Breast epithelium (tissue), 4 donors: Measurements from ENCODE around the gene ETFBKMT. TPM values are rescaled to one million over a fixed set of nuclear protein-coding genes. Genes with fewer than 3 reads are reported as not detected.
"Not testable (repeated sequence)": the region's sequence is repeated elsewhere in the genome, so short reads cannot be mapped to it uniquely, and the experiment has no call there.

ENCODE experiments used
- DNase-seq, 2 donors: peaks; one replicate each; pipeline ENCODE4 v3.0.0-alpha.2; 2019; ENCODE audit warnings: low spot score in 2 of 2
- H3K27ac ChIP-seq, 2 donors: fragments of 200-600 bp; sonication (generic) in 1 of 2; one replicate each; pipeline ENCODE4 v1.5.1; 2016 to 2019; ENCODE audit warnings: mild to moderate bottlenecking in 1 of 2
- H3K27me3 ChIP-seq, 2 donors: fragments of 200-600 bp; sonication (generic) in 1 of 2; one replicate each; pipeline versions ENCODE4 v1.5.1 to v1.6.0; 2017 to 2019; ENCODE audit warnings: control low read depth in 1 of 2, mild to moderate bottlenecking in 1 of 2
- H3K36me3 ChIP-seq: fragments of 200-600 bp; one replicate; pipeline ENCODE4 v1.5.1; 2019
- H3K4me1 ChIP-seq, 2 donors: fragments of 200-600 bp; sonication (generic); one replicate each; pipeline ENCODE4 v1.5.1; 2016 to 2019; ENCODE audit warnings: control low read depth in 1 of 2
- H3K4me3 ChIP-seq, 3 donors: fragments of 200-600 bp; sonication (generic); 1 replicate in 2 of 3; 2 replicates in 1 of 3; pipeline ENCODE4 v1.5.1; 2016 to 2019; ENCODE audit warnings: mild to moderate bottlenecking in 3 of 3, moderate library complexity in 2 of 3
- H3K9me3 ChIP-seq, 2 donors: fragments of 200-600 bp; sonication (generic) in 1 of 2; one replicate each; pipeline ENCODE4 v1.5.1; 2016 to 2019; ENCODE audit warnings: control low read depth in 1 of 2
- POLR2A ChIP-seq: fragments of 450-650 bp; IDR thresholded peaks from one replicate; pipeline ENCODE4 v1.6.1; 2016; ENCODE audit warnings: antibody characterized with exemption, mild to moderate bottlenecking, moderate library complexity
- POLR2AphosphoS5 ChIP-seq, 3 donors: sonication (generic); formaldehyde crosslinking; IDR thresholded peaks; one replicate each; pipeline ENCODE4 v1.6.1; 2017; ENCODE audit warnings: antibody characterized with exemption in 3 of 3
- intact Hi-C: fragments of 100-400 bp; cut with DNase I; formaldehyde crosslinking; loops from one replicate; pipeline ENCODE4 v1.15.1; 2023; ENCODE audit warnings: low total_unique reads
- total RNA-seq, 3 donors: library from RNA; depleted of rRNA; stranded (reverse); fragments of >200 nt; gene quantifications; one replicate each; pipeline ENCODE4 v1.1.0, GENCODE V29; 2016
- TF ChIP-seq, protein P1 (sequence below), 3 donors: fragments of 450-650 bp; IDR thresholded peaks; one replicate each; pipeline ENCODE4 v1.5.1; 2016 to 2017; ENCODE audit warnings: antibody characterized with exemption in 3 of 3, mild to moderate bottlenecking in 3 of 3, moderate library complexity in 3 of 3

The ETFBKMT gene
- total RNA-seq, 3 donors from 2014 or later, result 3.0 to 4.9 (median 4.8) TPM

DNA sequence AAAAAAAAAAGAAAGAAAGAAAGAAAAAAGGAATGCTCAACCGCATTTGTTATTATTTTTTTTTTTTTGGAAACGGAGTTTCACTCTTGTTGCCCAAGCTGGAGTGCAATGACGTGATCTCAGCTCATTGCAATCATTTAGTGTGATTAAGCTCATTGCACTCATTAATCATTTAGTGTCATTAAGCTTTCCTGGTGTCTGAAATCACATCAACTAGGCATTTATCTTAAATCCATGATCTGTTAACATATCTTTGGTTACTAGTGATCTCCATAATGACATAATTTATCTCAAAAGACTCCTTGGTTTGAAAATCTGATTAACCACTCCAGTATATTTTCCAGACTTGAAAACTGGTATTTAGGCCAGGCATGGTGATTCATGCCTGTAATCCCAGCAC is 26.3 kb downstream of the ETFBKMT start:
- H3K36me3 ChIP-seq, result no peaks in the 10 kb centered on the region
- intact Hi-C loops, result no loop called here

DNA sequence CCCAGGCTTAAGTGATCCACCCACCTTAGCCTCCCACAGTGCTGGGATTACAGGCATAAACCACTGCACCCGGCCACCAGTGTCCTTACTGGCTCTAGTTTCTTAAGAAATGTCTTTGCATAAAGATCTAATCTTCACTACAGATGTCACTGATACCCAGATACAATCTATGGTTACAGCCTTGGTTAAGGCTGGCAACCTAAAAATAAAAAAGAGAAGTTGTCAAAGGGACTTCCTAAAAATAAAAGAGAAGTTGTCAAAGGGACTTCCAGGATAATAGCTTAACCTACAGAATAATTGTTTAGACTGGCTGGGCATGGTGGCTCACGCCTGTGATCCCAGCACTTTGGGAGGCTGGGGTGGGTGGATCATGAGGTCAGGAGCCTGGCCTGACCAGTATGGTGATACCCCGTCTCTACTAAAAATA is 27.6 kb downstream of the ETFBKMT start:
- no peak for DNase-seq
- Histone ChIP-seq H3K4me1 (no peaks in the 10 kb centered on the region), H3K9me3 (peaks cover 9 to 17% of the 10 kb centered on the region in 2 donors), H3K27me3 (no peaks in the 10 kb centered on the region), H3K4me3 (no peak overlapping the region), H3K27ac (no peak overlapping the region), H3K36me3 (no peaks in the 10 kb centered on the region)
- intact Hi-C loops, result no loop called here
- TF ChIP-seq, protein P1, sequence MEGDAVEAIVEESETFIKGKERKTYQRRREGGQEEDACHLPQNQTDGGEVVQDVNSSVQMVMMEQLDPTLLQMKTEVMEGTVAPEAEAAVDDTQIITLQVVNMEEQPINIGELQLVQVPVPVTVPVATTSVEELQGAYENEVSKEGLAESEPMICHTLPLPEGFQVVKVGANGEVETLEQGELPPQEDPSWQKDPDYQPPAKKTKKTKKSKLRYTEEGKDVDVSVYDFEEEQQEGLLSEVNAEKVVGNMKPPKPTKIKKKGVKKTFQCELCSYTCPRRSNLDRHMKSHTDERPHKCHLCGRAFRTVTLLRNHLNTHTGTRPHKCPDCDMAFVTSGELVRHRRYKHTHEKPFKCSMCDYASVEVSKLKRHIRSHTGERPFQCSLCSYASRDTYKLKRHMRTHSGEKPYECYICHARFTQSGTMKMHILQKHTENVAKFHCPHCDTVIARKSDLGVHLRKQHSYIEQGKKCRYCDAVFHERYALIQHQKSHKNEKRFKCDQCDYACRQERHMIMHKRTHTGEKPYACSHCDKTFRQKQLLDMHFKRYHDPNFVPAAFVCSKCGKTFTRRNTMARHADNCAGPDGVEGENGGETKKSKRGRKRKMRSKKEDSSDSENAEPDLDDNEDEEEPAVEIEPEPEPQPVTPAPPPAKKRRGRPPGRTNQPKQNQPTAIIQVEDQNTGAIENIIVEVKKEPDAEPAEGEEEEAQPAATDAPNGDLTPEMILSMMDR (IDR thresholded peaks at IDR 0.05), result no peak
- TF ChIP-seq POLR2A (no peak), POLR2AphosphoS5 (IDR thresholded peaks at IDR 0.05) (no peak)

More for the DNA sequence above, 26.3 kb downstream of the ETFBKMT start:
- no peak overlapping the region for H3K4me3 ChIP-seq
- TF ChIP-seq POLR2A (no peak), POLR2AphosphoS5 (IDR thresholded peaks at IDR 0.05) (no peak)
- TF ChIP-seq, protein P1 (IDR thresholded peaks at IDR 0.05), result no peak
- H3K9me3 ChIP-seq, result peaks cover 9 to 18% of the 10 kb centered on the region in 2 donors
- DNase-seq, result no peak
- H3K4me1 ChIP-seq, result no peaks in the 10 kb centered on the region
- H3K27me3 ChIP-seq, result no peaks in the 10 kb centered on the region
- H3K27ac ChIP-seq, result no peak overlapping the region

DNA sequence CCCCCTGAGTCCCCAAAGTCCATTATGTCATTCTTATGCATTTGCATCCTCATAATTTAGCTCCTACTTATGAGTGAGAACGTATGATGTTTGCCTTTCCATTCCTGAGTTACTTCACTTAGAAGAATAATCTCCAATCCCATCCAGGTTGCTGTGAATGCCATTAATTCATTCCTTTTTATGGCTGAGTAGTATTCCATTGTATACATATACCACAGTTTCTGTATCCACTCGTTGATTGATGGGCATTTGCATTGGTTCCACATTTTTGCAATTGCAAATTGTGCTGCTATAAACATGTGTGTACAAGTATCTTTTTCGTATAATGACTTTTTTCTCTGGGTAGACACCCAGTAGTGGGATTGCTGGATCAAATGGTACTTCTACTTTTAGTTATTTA is 30.4 kb downstream of the ETFBKMT start:
- DNase-seq, H3K4me3 ChIP-seq, H3K9me3 ChIP-seq, H3K36me3 ChIP-seq, H3K27ac ChIP-seq, intact Hi-C loops, H3K27me3 ChIP-seq, H3K4me1 ChIP-seq: not testable (repeated sequence)

DNA sequence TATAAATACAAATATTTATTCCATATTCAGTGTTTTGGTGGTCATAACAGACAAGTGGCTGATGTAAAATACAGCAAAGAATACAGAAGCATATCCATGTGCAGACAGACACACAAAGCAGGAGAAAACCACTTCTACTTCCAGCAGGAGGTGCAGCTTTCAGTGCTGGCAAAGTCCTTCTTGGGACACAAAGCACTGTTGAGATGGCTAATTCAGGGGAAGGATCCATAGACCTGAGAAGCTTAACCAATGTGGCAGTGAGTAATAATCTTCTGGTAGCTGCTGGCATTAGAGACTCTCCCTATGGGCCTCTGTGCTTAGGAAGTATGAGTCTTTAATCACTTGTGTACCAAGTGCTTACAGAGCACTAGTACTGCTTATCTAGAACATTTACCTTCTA is 42.6 kb downstream of the ETFBKMT start:
- Histone ChIP-seq H3K27ac (no peak overlapping the region), H3K9me3 (peaks cover 0 to under 1% of the 10 kb centered on the region in 2 donors), H3K27me3 (no peaks in the 10 kb centered on the region), H3K4me1 (no peaks in the 10 kb centered on the region), H3K4me3 (no peak overlapping the region), H3K36me3 (no peaks in the 10 kb centered on the region)
- DNase-seq, result no peak
- TF ChIP-seq POLR2A (no peak), POLR2AphosphoS5 (IDR thresholded peaks at IDR 0.05) (no peak)
- TF ChIP-seq, protein P1 (IDR thresholded peaks at IDR 0.05), result no peak
- intact Hi-C loops, result no loop called here

DNA sequence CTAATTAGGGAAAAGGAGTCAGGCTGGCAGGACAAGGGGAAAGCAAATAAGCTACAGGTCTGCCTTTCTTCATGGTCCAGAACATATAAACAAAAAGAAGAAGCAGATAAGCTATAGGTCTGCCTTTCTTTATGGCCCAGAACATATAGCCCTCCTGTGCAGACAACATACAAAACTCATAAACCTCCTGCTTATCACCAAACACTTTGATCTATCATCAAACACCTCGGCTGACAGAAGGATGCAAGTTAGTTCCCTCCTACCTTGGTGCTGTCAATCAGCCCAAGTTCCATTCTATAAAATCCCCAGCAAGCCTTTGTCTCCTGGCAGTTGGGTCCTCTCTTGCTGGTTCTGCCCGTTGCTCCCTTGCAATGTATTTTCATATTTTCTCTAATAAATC is 46.1 kb downstream of the ETFBKMT start:
- no peak overlapping the region for H3K27ac ChIP-seq
- DNase-seq, result no peak
- H3K9me3 ChIP-seq, result peaks cover 15 to 19% of the 10 kb centered on the region in 2 donors
- intact Hi-C loops, result no loop called here
- no peaks in the 10 kb centered on the region for H3K27me3 ChIP-seq
- H3K36me3 ChIP-seq, result no peaks in the 10 kb centered on the region
- H3K4me3 ChIP-seq, result no peak overlapping the region
- TF ChIP-seq, protein P1 (IDR thresholded peaks at IDR 0.05), result no peak
- TF ChIP-seq POLR2A, result no peak
- TF ChIP-seq POLR2AphosphoS5 (IDR thresholded peaks at IDR 0.05), result no peak
- no peaks in the 10 kb centered on the region for H3K4me1 ChIP-seq

DNA sequence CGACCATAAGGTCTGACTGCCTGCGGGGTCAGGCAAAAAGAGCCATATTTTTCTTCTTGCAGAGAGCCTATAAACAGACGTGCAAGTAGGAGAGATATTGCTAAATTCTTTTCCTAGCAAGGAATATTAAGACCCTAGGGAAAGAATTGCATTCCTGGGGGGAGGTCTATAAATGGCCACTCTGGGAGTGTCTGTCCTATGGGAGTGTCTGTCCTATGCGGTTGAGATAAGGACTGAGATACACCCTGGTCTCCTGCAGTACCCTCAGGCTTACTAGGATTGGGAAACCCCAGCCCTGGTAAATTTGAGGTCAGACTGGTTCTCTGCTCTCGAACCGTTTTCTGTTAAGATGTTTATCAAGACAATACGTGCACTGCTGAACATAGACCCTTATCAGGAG is 48.6 kb downstream of the ETFBKMT start:
- H3K36me3 ChIP-seq, H3K27me3 ChIP-seq, DNase-seq, H3K4me1 ChIP-seq, H3K27ac ChIP-seq, H3K4me3 ChIP-seq, intact Hi-C loops: not testable (repeated sequence)
- peaks cover 15 to 19% of the 10 kb centered on the region in 2 donors for H3K9me3 ChIP-seq
